HG02642 (cell line): Measurements from ENCODE around the gene NFE2L3.
A peak's percentile ranks its signal among the peaks of the same experiment; 100 is the strongest.

Source experiments
- ATAC-seq: cut with Tn5 transposase; IDR thresholded peaks from one replicate; pipeline ENCODE4 v1.9.1; 2021; ENCODE audit warnings: mild to moderate bottlenecking; ENCODE audit not compliant: unreplicated experiment, poor library complexity

Gene NFE2L3

GRCh38 chr7:26197153-26198115, 45.4 kb downstream of the NFE2L3 start:
- no peak for ATAC-seq

DNA sequence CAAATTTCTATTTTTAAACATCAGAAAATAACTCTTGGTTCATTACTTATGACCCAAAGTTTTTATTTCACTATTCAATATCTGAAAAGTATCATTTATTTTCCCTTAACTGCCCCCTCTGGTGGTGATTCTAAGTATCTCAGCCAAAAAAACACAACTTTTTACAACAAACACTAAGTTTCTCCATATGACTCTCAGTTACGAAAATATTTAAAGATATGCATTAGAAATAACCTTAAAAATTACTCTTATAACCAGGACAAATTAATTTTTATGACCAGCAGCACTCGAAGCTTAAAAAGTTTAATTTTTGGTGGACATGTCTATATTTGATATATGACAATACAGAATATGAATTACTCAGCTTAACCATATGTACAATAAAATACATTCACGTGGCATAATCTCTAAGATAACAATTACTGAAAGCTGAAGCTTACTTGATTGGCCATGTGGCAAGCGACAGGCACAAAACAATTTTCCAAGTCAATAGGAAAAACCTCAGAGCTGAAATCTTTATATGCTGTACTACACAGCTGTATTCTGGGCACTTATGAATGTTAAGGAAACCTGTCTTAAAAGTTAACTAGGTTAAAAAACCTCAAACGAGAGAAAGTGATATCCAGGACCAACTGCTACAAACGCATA, 46.3 kb downstream of the NFE2L3 start:
- no peak for ATAC-seq

DNA sequence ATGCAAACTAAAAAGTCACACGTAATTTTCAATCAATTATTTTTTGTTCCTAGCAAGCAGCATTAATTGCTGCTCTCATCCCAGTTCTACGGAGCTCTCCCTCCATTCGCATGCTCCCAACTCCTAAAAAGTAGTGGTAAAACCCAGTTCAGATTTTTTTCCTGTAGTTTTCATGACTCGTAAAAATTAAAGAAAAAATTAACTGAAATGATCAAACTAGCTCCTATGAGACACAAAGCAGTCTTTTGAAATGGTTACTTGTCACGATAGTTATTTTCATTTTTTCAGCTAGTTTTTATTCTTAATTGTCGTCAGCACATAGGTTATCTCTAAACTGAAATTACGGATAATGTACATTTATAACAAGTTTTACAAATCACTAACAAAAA, 46.8 kb downstream of the NFE2L3 start:
- no peak for ATAC-seq

DNA sequence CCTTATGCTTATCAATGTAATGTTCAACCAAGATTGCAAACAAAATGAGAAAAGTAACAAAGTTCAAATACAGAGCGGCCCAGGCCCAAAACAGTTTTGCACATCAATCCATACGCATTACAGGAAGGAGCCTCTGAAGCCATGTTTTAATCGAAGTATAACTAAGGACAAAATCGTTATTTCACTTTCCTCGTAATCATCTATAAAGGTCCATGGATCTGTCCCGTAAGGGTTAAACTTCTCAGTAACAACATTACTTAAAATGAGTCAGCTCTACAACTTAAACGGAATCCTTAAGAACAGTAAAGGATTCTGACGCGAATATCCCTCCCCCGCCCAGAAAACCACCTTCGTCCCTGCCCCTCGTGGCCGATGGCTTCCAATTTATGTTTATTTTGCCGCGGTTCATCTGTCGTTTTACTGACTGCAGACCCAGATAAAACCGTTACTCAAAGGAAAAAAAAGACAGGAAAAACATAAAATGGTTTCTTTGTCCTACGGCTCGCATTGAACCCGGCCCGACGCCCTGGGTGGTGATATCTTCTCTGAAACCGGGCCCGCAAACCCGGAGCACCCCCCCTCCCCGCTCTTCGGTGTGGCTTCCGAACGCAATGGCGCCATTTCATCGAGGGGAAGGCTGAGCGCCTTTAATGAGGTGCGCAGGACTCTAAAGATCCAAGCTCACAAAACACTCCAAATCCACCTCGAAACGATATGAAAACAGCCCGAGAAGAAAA, 47.5 kb downstream of the NFE2L3 start:
- no peak for ATAC-seq

- peak; percentile 16 for ATAC-seq
Measured at GRCh38 chr7:26200038-26200443, 48.0 kb downstream of the NFE2L3 start.

GRCh38 chr7:26200444-26201246, 48.6 kb downstream of the NFE2L3 start, which contains the start of gene HNRNPA2B1:
Gene HNRNPA2B1, minus strand, starts transcription at chr7:26200746. Its CDS starts 169 bp downstream, at chr7:26200577.
- ATAC-seq, result peak; percentile 69

- peak; percentile 47 for ATAC-seq
Measured at GRCh38 chr7:26201247-26202018, 49.4 kb downstream of the NFE2L3 start, which contains the start of gene CBX3. Gene CBX3, plus strand, starts transcription at chr7:26201745. Its CDS starts 1,254 bp downstream, at chr7:26202999.

DNA sequence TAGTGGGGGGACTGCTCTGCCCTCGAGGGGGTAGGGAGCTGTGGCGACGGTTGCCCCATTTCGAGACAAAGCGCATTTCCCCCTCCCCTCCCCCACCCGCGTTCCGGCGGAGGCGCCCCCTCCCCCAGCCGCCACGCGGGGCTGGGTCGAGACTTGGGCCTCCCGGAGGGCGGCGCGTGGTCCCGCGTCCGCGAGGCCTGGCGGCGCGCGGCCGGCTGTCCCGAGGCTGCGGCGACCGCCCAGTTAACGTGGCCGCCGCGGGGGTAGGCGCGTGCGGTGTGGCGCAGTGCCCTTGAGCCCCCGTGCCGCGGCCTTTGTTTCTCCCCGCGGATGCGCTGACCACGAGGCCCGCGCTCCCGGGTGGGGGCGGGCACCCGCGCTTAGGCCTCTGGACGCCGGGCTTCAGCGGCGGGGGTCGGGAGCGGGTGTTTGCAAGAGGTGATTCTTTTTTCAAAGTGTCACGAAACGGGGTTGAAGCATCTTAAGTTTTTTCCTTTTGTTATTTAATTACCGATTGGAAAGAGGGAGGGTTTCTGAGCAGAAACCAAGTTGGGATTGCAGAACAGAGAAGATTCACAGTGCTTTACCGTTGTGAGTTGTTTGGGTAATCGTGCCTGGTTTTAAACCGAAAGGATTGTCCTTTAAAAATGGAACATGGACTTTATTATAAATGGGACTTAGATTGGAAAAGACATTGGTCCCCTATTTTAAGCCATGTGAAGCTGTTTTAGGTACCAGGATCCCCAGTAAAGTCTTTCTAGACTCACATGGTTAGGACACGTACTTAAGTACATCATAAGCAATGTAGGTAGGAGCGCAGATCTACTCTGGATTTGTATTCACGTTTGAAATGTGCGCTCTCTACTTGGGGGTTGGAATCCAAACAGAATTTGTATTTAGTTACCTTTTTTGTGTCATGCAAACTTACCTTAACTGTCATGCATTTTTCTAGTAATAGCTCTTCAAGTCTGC, 50.3 kb downstream of the NFE2L3 start:
- ATAC-seq, result peak; percentile 13

DNA sequence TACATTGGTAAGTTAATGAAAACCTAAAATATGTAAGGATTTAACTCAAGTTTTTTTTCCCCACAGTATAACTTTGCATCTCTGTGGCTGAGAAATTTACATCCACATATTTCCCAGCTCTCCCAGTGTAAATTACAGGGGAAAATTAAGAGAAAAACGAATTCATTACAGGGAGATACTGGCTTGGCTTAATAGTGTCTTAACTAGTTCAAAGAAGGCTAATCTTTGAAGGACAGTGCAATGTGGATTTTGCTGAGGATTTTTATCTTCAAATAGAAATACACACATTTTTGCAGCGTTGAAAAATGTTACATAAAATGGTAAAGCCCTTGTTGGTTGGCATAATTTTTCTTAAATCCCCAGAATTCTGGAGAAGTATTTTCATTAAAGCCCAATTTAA, 51.0 kb downstream of the NFE2L3 start:
- no peak for ATAC-seq

DNA sequence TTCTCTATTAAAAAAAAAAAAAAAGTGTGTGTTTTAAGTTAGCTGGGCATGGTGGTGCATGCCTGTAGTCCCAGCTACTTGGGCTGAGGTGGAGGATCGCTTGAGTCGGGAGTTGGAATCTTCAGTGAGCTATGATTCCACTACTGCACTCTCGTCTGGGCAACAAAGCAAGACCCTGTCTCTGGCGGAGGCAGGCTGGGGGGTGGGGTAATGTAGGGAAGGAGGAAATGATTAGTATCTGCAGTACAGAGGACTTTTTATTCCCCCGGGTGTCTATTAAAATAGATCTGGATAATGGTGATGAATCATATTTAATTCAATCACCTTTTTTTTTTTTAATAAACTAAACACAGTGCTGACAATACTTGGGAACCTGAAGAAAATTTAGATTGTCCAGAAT, 56.0 kb downstream of the NFE2L3 start:
- ATAC-seq, result no peak

DNA sequence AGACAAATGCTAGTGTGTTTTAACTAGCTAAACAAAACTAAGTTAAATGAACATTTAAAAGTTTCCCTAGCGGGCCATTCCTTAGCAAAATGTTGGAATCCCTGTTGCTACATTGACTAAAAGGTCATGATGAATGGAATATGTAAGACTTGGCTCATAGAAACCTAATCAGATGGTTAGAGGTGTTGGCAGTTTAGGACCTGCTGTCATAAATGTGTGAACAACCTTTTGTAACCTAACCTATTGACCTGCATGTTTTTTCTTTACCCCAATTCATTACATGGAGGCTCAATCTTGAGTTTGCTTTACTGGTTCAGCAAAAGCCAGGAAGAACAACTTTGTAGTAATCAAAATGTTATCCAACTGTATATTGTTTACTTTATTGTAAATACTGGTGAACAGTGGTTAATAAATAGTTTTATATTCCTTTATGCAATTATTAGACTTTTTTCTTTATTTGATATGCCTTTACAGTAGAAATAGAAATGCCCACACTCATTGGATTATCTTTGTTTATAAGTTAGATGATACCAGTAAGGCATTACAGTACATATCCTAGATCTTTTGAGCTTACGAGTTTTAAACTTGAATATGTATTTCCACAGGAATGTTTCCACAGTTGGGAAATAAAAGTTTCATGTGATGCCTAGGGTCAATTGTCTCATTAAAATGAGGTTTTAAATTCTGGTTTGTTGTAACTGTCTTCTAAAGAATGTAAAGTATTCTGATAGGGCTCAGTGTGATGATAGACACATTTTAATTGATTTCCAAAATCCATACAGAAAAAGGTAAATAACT, 61.1 kb downstream of the NFE2L3 start:
- no peak for ATAC-seq

- no peak for ATAC-seq
Measured at GRCh38 chr7:26213807-26214515, 62.0 kb downstream of the NFE2L3 start.

- ATAC-seq, result no peak
Measured at GRCh38 chr7:26216049-26216448, 64.1 kb downstream of the NFE2L3 start.

DNA sequence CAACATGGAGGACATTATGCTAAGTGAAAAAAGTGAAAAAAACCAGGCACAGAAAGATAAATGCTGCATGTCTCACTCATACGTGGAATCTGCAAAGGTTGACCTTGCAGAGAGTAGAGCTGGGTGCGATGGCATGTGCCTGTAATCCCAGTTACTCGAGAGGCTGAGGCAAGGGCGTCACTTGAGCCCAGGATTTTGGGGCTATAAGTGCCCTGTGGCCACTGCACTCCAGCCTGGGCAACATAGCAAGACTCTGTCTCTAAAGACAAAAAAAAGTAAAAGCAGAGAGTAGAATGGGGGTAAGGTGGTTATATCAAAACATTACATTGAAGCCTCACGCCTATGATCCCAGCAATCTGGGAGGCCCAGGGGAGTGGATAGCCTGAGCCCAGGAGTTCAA, 72.4 kb downstream of the NFE2L3 start:
- no peak for ATAC-seq

DNA sequence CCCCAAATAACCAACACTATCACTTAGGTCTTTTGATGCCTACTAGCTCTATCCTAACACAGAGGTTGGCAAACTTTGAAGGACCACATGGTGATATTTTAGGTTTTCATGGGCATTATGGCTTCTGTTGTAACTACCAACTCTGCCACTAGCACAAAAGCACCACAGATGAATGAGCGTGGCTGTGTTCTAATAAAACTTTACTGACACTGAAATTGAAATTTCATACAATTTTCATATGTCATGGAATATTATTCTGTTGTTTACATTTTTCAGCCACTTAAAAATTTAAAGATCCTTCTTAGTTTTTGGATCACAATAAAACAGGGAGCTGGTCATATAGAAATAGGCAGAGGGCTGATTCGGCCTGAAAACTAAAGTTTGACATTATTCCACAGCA, 76.0 kb downstream of the NFE2L3 start:
- no peak for ATAC-seq

GRCh38 chr7:26233902-26234511, 82.0 kb downstream of the NFE2L3 start:
- ATAC-seq, result no peak
